Fibroblast of the aortic adventitia (primary cell): Measurements from ENCODE around the gene BPIFA1. TPM values are rescaled to one million over a fixed set of nuclear protein-coding genes. Genes with fewer than 3 reads are reported as not detected.

Source experiments
- DNase-seq: peaks from one replicate; pipeline ENCODE4 v3.0.0-alpha.2; 2010; ENCODE audit warnings: low read depth
- H3K4me3 ChIP-seq: 2 replicates; pipeline ENCODE4 v1.5.1; 2011; ENCODE audit warnings: low read depth, mild to moderate bottlenecking, control low read depth, low read length, moderate library complexity
- CTCF ChIP-seq: IDR thresholded peaks from 2 replicates; pipeline ENCODE4 v1.5.1; 2011; ENCODE audit warnings: mild to moderate bottlenecking, low read length, control low read depth, inconsistent platforms; ENCODE audit not compliant: insufficient read depth
- total RNA-seq: library from RNA; depleted of rRNA; stranded (reverse); fragments of >200 nt; gene quantifications from 2 replicates; pipeline ENCODE4 v1.2.3, GENCODE V29; 2012; ENCODE audit warnings: low replicate concordance

Gene BPIFA1
- total RNA-seq, 1 donor, result not detected

GRCh38 chr20:33237989-33238388 lies 2.2 kb downstream of the BPIFA1 start:
- DNase-seq, result no peak
- no peak for TF ChIP-seq CTCF
- H3K4me3 ChIP-seq, result no peak overlapping the region

- TF ChIP-seq CTCF, result no peak
- H3K4me3 ChIP-seq, result no peak overlapping the region
- no peak for DNase-seq
Measured at GRCh38 chr20:33239418-33239817, 3.6 kb downstream of the BPIFA1 start.

GRCh38 chr20:33239979-33240736 lies 4.4 kb downstream of the BPIFA1 start:
- H3K4me3 ChIP-seq, result no peak overlapping the region
- TF ChIP-seq CTCF, result no peak
- DNase-seq, result no peak

- no peak for DNase-seq
- H3K4me3 ChIP-seq, result no peak overlapping the region
- TF ChIP-seq CTCF, result no peak
Measured at GRCh38 chr20:33240923-33241322, 5.1 kb downstream of the BPIFA1 start.

- no peak for TF ChIP-seq CTCF
- DNase-seq, result no peak
- H3K4me3 ChIP-seq, result no peak overlapping the region
Measured at GRCh38 chr20:33242319-33243100, 6.7 kb downstream of the BPIFA1 start.

GRCh38 chr20:33246077-33246476 lies 10.3 kb downstream of the BPIFA1 start:
- DNase-seq, result no peak
- TF ChIP-seq CTCF, result no peak
- H3K4me3 ChIP-seq, result no peak overlapping the region
